A204.1 (cell line): ENCODE measurements around the gene GRAMD2A.

Source experiments
- FAIRE-seq: peaks from 2 replicates; lab custom pipeline; 2012; peaks lifted over from hg19 to GRCh38; lab: Jason Lieb, UNC

The GRAMD2A gene

DNA sequence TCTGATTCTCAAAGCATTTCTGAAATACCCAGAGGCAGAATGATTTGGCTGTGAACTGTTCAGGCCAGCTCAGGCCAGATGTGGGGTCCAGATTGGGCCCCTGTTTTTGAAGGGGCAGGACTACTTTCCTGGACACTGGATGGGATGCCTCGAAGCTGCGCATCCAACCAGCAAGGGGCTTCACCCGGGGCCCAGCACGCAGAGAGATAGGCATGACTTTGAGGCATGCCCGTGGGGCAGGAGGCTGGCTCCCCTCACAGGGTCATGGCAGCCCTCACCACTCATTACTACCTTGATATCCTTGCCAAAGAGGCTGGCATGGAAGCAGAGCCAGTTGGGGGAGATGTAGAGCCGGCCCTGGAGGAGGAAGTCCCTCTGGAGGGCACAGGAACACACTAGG, 30.1 kb downstream of the GRAMD2A start:
- no peak for FAIRE-seq

DNA sequence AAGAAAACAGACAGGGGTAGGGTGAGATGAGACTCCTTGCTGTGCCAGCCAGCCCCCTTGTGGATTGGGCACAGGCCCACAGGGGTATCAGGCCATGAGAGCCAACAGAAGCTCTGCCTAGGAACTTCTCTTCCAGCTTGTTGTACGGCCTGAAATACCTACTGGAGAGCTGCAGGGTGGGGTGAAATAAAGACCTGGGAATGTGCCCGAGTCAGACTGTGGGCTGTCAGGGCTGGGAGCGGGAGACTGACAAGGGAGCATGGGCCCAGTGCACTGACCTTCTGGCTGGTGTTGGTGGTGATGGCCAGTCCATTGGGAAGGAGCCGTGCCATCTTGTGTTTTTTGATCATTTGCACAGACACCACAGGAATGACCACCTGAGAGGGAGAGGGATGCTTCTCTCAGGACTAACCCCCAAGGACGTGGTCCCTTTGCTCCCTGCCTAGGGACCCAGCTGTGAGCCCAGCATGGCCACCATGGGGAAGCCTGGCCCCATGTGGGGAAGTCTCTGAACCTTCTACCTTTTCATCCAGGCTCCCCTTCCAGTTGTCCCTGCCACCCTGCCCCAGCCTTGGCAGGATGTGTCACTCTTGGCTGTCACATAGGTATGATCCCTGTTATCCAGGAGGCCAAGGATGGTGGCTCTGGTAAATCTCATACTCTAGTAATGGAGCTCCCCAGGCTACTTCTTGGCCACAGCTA, 30.7 kb downstream of the GRAMD2A start:
- FAIRE-seq = no peak

DNA sequence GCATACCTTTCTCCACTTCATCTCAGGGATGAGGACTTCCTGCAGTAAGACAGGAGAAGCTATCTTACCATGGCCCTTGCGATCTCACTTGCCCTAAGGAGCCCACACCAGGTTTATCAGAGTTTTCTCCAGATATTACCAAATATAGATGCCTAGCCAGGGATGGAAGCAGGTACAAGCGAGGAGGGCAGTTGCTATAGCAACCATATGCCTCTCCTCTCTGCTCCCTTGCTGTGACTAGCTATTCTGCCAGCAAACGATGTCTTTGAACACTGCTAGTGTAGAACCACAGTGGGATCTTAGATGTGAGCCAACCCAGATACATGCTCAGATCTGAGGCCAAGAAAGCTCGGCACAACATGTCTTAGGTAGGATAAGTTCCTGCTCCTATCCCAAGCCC, 33.9 kb downstream of the GRAMD2A start:
- no peak for FAIRE-seq

DNA sequence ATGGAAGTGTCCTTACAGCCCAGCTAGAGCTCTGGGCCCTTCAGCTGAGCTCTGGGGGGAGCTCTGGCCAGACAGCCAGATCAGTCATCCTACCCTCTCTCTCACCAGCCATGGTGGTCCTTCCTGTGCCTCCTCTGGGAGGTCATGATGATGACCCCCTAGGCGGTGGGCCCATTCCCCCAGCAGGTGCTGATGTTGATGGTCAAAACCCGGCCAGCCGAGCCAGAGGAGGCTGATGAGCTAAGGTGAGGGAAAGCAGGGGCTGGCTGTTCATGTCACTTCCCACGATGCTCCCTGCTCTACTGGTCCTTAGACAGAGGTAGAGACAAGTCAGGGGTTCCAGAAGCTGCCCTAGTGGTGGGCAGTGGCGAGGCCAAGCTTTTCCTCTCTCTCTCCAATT, 35.0 kb downstream of the GRAMD2A start:
- no peak for FAIRE-seq

DNA sequence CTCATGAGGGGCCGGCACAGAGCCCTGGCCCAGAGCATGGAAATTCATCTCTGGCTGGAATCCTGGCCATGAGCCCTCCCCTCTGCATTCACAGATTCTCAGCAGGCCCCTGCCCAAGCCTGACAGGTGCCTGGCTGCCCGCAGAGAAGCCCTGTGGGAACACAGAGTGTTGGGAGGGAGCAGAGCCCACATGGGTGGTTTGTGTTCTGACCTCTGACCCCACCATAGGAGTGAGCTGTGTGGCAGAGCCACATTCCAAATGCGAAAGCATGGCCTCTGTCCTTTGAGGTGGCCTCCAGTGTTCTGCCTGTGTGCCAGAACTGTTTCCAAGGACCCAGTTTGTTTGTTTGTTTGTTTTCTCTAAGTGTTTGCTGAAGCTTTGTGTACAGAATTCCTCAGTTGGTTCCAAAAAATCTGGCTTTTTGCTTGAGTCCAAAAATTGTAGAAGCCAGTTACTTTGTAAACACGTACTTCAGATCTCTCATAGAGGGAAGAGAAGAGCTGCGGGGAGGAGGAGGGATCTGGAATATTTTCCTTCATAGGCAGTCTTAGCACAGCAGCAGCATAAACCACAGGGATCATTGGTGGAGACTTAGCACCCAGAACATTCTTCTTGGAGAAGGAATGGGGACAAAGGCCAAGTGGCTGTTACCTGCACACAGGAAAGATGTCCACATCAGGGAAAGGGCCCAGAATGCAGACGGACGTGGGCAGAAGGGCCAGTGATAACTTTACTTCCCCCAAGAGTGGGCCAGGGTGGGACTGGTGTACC, 36.0 kb downstream of the GRAMD2A start:
- FAIRE-seq = no peak

DNA sequence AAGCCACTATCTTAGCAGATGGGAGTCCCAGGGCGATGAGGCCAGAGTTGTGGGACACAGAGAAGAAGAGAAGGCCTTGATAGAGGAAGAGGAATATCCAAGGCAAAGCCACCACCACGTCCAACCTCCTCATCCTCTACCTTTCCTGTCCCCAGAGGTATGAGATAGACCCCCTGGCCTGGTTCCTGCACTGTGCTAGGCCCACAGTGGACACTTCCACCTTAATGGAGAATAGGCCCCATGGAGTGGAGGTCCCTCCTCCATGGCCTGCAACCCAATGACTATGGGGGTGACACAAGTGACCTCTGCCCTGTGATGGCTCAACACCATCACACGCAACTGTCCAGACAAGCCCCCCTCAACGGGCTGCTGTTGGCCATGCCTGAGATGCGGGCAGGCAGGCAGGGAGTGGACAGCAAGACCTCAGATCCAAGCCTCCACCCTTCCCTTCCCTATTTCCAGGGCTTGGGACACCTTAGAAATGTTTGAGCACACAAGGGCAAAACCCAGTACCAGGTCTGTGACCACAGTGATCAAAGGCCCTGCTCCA, 36.8 kb downstream of the GRAMD2A start:
- no peak for FAIRE-seq

DNA sequence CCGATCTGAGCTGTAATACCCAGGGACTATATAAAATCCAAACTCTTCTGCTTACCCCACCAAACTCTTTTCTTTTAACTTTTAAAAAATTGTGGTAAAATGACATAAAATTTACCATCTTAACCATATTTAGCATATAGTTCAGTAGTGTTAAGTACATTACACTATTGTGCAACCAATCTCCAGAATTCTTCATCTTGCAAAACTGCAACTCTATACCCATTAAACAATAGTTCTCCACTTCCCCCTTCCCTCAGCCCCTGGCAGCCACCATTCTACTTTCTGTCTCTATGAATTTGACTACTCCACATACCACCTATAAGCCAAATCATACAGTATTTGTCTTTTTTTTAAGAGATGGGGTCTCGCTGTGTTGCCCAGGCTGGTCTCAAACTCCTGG, 40.7 kb downstream of the GRAMD2A start:
- no peak for FAIRE-seq

DNA sequence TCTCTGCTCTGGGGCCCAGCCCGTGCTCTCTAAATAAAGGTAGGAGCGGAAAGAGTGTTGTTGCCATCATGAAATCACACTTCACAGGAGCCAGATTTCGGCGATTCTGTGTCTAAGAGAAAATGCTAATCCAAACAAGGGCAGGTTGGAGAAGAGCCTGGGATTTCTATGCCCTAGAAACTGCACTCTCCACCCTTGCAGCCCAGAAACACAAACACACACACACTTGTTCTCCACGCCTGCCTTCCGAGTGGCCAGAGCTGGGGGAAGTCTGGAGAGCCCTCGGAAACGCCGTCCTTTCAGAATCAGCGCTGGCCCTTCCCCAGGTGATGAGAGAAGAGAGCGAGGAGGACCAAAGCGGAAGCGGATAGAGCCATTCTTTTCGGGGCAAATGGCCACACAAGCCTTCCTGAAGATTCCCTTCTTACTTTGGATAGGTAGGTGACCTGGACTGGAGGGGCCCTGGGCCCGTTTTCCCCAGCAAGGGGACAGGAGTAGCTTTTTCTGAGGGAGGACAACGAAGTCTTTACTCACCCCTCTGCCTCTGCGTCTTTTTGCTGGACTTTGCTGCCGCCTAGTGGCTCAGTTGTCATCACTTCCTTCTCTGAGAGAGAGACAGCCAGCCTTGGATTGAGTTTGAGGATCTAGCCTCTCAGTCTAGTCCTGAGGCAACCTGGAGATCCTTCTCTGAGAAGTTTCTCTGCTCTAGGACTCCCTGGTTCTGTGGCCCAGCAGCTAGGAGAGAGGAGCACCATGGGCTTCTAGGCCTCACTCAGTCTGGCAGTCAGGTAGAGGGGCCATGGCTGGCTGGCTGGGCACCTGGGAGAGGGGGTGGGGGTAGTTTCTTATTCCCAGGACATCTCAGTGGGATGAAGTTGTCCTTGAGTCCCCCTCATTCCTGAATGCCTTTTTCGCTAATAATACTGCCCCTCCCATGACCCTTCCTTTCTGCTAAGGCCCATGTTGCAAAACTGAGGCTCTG, 41.7 kb downstream of the GRAMD2A start:
- peak; percentile 94 for FAIRE-seq

DNA sequence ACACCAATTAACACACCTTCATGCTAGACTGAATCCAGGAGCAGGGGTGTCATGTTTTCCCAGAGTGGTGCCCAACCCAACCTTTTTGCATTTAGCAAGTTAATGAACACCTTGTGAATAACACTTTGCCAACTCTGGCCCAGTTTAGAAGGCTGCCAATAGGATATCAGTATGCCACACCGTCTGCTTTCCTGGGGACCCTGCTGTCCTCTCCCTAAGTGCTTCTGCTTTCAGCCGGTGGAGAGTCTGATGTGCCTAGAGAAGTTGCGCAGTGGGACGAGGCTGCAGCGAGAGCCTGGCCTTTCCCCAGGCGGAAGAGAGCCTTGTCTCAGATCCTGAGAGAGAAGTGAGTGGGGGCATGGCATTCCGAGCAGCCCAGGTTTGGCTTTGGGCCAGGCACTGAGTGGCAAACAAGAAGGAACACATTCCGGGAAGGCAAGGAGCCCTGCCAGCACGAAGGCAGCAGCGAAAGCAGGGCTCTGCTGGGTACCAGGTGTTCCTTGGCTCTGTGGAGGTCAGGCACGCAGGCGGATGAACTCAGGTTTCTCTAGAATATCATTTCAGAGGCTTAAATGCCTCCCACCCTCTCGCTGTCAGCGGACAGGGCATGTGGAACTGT, 42.5 kb downstream of the GRAMD2A start:
- no peak for FAIRE-seq

DNA sequence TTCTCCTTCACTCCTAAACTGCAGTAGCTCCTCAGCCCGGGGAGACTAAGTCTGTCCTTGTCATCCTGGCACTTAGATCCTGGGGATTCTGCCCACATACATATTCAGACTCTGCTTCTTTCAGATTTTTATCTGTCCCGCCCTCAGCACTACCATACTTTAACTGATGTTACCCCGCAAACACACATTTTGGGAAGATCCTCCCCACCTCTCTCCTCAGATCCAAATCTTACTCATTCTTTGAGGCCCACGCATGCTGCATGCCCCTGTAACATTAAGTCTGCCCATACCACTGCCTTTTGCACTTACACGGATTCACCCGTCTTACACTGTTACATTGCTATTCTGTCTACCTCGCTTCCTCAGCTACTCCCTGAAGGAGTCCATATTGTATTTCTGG, 43.3 kb downstream of the GRAMD2A start:
- no peak for FAIRE-seq

DNA sequence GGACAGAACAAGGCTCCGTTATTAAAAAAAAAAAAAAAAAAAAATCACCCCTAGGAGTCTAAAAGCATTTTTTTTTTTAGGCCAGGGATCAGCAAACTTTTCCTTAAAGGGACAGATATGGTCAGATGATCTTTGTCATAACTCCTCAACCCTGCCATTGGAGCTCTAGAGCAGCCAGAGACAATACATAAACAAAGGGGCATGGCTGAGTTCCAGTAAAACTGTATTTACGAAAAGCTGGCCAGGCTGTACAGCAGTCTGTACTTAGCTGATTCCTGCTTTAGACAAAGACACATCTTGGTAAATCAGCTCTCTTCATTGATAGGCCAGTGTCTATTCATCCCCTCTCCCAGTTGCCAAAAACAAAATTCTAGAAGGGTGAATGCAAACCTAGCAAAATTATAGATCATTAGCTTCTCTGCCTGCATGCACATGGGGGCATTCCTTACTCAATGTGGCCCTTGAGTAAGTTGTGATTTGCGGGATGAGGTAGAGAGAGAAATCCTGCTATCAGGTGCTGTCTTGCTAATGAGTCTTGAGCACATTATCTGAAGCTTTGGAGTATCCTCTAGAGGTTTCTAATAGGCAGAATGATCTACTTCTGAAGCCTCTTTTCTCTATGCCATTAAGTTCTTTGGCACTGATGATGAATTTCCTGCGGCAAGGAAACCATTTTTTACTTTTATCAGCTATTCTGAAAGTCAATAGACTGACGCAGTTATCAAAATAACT, 44.2 kb downstream of the GRAMD2A start:
- no peak for FAIRE-seq

DNA sequence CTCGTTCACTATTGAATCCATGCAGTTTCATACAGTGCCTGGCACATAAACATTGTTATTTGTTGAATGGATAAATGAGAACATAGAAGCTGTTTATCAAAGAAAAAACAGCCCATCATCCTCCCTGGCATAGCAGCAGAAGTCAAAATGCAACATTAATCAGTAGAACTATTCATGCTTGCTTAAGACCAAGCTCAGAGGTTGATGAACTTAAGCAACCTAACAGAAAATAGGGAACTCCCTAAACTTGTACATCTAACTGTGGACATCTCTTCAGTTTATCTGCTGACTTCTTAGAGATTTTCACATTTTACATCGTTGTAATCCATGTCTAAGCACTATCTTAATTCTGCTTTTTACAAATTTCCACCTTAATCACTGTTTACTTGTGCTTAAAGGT, 50.2 kb downstream of the GRAMD2A start:
- no peak for FAIRE-seq

DNA sequence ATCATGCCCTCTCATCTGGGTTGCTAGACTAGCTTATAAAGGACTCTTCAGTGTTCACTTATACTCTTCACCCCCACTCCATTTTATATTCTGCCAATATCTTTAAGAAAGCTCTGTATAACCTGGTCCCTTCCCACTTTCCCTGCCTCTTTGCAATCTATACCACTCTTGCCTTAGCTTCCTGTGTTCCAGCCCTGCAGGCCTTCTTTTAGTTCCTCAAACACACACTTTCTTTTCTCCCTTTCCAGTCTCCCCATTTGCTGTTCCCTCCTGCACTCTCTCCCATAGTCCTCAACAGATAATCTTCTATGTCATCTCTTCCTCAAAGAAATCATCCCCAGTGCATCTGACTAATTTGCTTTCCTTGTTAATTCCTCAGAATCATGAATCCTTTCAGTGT, 50.7 kb downstream of the GRAMD2A start:
- FAIRE-seq = no peak

DNA sequence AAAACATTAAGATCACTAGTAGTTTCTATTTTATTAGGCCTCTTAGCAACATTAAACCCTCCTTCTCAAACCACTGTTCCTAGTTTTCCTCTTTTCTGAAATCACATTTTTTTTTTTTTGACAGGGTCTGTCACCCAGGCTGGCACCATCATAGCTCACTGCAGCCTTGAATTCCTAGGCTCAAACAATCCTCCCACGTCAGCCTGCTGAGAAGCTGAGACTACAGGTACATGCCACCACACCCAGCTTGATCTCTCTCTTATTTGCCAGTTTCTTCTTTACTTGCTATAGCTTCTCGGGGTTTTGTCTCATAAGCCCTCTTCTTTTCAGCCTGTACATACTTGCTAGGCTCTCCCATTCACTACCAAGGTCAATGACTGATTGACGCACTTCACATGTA, 51.4 kb downstream of the GRAMD2A start:
- no peak for FAIRE-seq

DNA sequence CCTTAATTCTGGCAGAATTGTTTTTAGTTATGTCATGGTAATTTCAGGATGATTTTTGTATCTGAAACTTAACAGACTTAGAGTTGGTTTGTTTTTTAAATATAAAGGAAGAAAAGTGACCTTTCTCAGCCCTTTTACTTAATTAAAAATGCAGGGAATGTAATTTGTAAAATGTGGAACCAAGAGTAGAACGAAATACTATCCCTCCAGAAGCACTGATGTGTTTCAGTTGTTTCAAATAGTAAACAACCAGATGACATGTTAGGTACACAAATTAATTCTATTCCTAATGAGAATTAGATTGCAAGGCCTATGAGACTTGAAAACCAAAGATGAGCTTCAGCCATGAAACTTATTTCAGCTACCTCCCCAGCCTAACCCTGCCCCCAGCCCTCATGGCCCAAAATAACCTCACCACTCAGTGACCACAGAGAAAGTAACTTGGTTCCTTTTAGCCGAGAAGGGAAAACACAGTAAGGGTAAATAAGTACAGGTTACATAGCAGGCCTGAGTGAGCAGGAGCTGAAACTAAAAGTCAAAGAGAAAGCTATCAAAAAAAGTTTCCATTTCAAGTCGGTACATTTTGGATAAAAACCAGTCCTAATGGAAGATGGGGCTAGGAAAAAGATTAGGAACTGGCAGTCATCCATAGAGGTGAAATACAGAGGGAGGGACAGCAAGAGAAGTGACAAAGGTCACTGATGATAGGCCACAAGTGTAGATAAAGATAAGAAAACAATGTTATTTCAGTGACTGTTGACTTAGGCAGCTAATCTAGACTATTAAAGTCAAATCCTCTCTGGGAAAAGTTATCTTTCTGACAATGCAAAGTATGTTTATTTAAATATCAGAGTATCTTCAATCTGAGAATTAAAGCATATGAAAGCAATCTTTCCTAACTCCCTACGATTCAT, 56.2 kb downstream of the GRAMD2A start:
- FAIRE-seq = no peak

DNA sequence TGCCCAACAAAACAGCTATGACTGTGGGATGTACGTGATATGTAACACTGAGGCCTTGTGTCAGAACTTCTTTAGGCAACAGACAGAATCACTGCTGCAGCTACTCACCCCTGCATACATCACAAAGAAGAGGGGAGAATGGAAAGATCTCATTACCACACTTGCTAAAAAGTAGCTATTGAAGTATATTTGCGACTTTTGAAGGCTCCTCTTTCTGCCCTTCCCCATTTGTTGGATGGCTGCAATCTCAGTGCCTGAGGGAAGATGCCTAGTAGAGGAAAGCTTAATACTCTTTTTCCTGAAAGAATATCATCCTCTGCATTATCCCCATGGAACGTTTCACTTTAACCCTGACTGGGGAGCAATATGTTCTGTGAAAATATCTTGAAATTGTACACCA, 57.5 kb downstream of the GRAMD2A start:
- no peak for FAIRE-seq

DNA sequence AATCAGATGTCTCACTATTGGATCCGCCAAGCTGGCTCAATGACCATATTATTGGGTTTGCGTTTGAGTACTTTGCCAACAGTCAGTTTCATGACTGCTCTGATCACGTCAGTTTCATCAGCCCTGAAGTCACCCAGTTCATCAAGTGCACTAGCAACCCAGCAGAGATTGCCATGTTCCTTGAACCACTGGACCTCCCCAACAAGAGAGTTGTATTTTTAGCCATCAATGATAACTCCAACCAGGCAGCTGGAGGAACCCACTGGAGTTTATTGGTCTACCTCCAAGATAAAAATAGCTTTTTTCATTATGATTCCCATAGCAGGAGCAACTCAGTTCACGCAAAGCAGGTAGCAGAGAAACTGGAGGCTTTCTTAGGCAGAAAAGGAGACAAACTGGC, 57.9 kb downstream of the GRAMD2A start:
- no peak for FAIRE-seq

DNA sequence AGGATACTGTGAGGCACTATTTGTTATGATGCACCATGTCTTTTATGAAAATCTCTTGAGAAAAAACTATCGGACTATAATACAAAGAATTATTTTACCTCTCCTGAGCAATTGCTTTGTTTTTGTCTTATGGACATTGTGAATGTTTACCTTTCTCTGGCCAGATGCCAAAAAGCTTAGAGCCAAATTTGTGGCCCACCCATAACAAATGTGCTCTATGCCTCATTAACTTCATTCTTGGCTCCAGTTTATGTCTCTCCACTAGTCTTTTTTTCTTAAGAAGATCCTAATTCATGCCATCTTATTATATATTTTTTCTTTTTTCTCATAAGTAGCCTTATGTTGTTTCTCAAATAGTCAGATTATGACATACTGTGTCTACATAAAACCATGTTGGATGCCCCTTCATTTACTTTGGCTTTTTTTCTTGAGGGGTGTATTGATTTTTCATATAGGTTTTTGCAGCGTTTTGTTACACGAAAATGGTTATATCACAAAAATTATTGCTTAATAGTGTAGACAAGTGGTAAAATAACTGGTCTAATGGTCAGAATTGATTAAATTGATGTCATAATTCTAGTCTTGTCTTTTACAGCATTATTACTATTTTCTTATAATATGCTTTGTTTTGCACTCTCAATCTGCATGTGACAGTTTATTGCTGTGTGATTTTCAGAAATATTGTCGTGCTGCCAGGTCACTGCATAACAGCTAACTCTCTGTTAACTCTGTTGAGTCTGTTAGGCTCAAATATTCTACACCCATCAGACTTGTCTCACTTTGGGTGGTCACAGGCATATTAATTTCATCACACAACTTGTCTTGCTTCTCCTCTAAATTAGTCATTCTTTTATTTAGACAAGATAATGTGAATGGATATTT, 61.2 kb downstream of the GRAMD2A start:
- no peak for FAIRE-seq

DNA sequence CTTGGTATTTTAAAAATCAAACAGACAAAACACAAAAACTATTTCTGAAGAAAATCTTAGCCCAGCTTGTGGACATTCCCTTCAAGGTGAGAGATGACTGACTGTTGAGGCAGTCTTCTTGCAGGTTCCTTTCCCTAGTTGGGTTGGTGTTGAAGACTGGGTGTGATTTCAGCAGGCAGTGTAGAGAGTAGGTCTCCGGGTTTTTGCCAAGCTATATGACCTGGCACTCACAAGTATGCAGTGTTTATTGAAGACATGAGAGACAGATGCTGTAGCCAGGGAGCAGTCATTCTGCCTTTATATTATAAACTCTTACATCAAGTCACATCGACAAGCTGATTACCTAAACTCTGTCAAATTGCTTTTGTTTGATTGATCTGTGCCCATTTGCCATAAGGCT, 61.9 kb downstream of the GRAMD2A start:
- no peak for FAIRE-seq
